ENCODE results near the gene WDPCP. TPM values are rescaled to one million over a fixed set of nuclear protein-coding genes. Genes with fewer than 3 reads are reported as not detected.
"Not testable (repeated sequence)": the region's sequence is repeated elsewhere in the genome, so short reads cannot be mapped to it uniquely, and the experiment has no call there.

Gene WDPCP
- total RNA-seq, 4 donors from 2014 or later = 7.8 to 23.7 (median 10.7) TPM

GRCh38 chr2:63488118-63488713 is 100.1 kb downstream of the WDPCP start:
- 73% methylated on average over 2 of the region's 2 CpGs for WGBS
- intact Hi-C loops (cut with DNase I) = no loop called here
- no peak overlapping the region for H3K4me3 ChIP-seq
- H3K27me3 ChIP-seq = no peaks in the 10 kb centered on the region
- TF ChIP-seq CTCF (IDR thresholded peaks at IDR 0.05) (peak in 2 of 3 experiments; percentile 19 to 48), POLR2A (IDR thresholded peaks at IDR 0.05; ENCODE audit: low read depth) (no peak), POLR2AphosphoS5 (IDR thresholded peaks at IDR 0.05) (no peak), EP300 (IDR thresholded peaks at IDR 0.05) (no peak)
- no peak for DNase-seq (ENCODE audit: extremely low spot score)
- H3K4me1 ChIP-seq = no peaks in the 10 kb centered on the region
- H3K9me3 ChIP-seq = no peaks in the 10 kb centered on the region
- no peak overlapping the region for H3K27ac ChIP-seq (replicated peaks in 1 of 4)
- H3K36me3 ChIP-seq = peaks cover 0 to 7% (median 0%) of the 10 kb centered on the region in 4 donors

GRCh38 chr2:63486861-63487290 is 101.4 kb downstream of the WDPCP start:
- Histone ChIP-seq H3K36me3 (peaks cover 0 to 4% (median 0%) of the 10 kb centered on the region in 4 donors), H3K4me3 (no peak overlapping the region), H3K27me3 (no peaks in the 10 kb centered on the region), H3K4me1 (no peaks in the 10 kb centered on the region), H3K27ac (replicated peaks in 1 of 4) (no peak overlapping the region), H3K9me3 (no peaks in the 10 kb centered on the region)
- no peak for DNase-seq (ENCODE audit: extremely low spot score)
- WGBS = 82% methylated on average over 2 of the region's 2 CpGs
- intact Hi-C loops (cut with DNase I) = no loop called here
- TF ChIP-seq CTCF (IDR thresholded peaks at IDR 0.05) (no peak), EP300 (IDR thresholded peaks at IDR 0.05) (no peak), POLR2AphosphoS5 (IDR thresholded peaks at IDR 0.05) (no peak), POLR2A (IDR thresholded peaks at IDR 0.05; ENCODE audit: low read depth) (no peak)

GRCh38 chr2:63484901-63485300 is 103.4 kb downstream of the WDPCP start:
- intact Hi-C loops (cut with DNase I) = no loop called here
- Histone ChIP-seq H3K4me1 (no peaks in the 10 kb centered on the region), H3K27ac (replicated peaks in 1 of 4) (no peak overlapping the region), H3K36me3 (peaks cover 0 to 8% (median 0%) of the 10 kb centered on the region in 4 donors), H3K27me3 (no peaks in the 10 kb centered on the region), H3K9me3 (no peaks in the 10 kb centered on the region), H3K4me3 (no peak overlapping the region)
- no peak for DNase-seq (ENCODE audit: extremely low spot score)
- TF ChIP-seq POLR2A (IDR thresholded peaks at IDR 0.05; ENCODE audit: low read depth) (no peak), EP300 (IDR thresholded peaks at IDR 0.05) (no peak), CTCF (IDR thresholded peaks at IDR 0.05) (no peak), POLR2AphosphoS5 (IDR thresholded peaks at IDR 0.05) (no peak)
- WGBS = 88% methylated on average over 6 of the region's 6 CpGs

GRCh38 chr2:63484481-63484880 is 103.8 kb downstream of the WDPCP start:
- peaks cover 0 to 8% (median 0%) of the 10 kb centered on the region in 4 donors for H3K36me3 ChIP-seq
- no peak overlapping the region for H3K27ac ChIP-seq (replicated peaks in 1 of 4)
- H3K4me3 ChIP-seq = no peak overlapping the region
- no peaks in the 10 kb centered on the region for H3K27me3 ChIP-seq
- no peak for DNase-seq (ENCODE audit: extremely low spot score)
- H3K9me3 ChIP-seq = no peaks in the 10 kb centered on the region
- 88% methylated on average over 2 of the region's 2 CpGs for WGBS
- no peak for TF ChIP-seq POLR2AphosphoS5 (IDR thresholded peaks at IDR 0.05)
- TF ChIP-seq EP300 (IDR thresholded peaks at IDR 0.05) = no peak
- no peak for TF ChIP-seq CTCF (IDR thresholded peaks at IDR 0.05)
- TF ChIP-seq POLR2A (IDR thresholded peaks at IDR 0.05; ENCODE audit: low read depth) = no peak
- intact Hi-C loops (cut with DNase I) = no loop called here
- H3K4me1 ChIP-seq = no peaks in the 10 kb centered on the region

- Histone ChIP-seq H3K4me1 (no peaks in the 10 kb centered on the region), H3K4me3 (no peak overlapping the region), H3K36me3 (peaks cover 0 to 8% (median 0%) of the 10 kb centered on the region in 4 donors), H3K27ac (replicated peaks in 1 of 4) (no peak overlapping the region), H3K9me3 (no peaks in the 10 kb centered on the region), H3K27me3 (no peaks in the 10 kb centered on the region)
- intact Hi-C loops (cut with DNase I) = no loop called here
- TF ChIP-seq CTCF (IDR thresholded peaks at IDR 0.05) (no peak), POLR2AphosphoS5 (IDR thresholded peaks at IDR 0.05) (no peak), POLR2A (IDR thresholded peaks at IDR 0.05; ENCODE audit: low read depth) (no peak), EP300 (IDR thresholded peaks at IDR 0.05) (no peak)
- no peak for DNase-seq (ENCODE audit: extremely low spot score)
- WGBS = 100% methylated on average over 3 of the region's 3 CpGs
These were observed 110.6 kb downstream of the WDPCP start for GRCh38 chr2:63477686-63478085.

GRCh38 chr2:63469313-63469712 is 119.0 kb downstream of the WDPCP start:
- 100% methylated on average over 1 of the region's 1 CpG for WGBS
- intact Hi-C loops (cut with DNase I) = not testable (repeated sequence)

More at GRCh38 chr2:63469313-63469712, 119.0 kb downstream of the WDPCP start:
- H3K27ac ChIP-seq (replicated peaks in 1 of 4); H3K4me1 ChIP-seq; H3K36me3 ChIP-seq; H3K4me3 ChIP-seq; H3K9me3 ChIP-seq; DNase-seq (ENCODE audit: extremely low spot score); H3K27me3 ChIP-seq: not testable (repeated sequence)

Data from esophagus muscularis mucosa (tissue), 4 donors.